Prostate gland (tissue), 2 donors: ENCODE measurements around the gene ZSCAN9.

Source experiments
- CTCF ChIP-seq, 4 experiments: fragments of 200-600 bp in 2 of 4; fragments of 450-650 bp in 2 of 4; sonication (generic) in 2 of 4; IDR thresholded peaks; 1 replicate in 3 of 4; 2 replicates in 1 of 4; pipeline ENCODE4 v1.5.1; 2016 to 2019; ENCODE audit warnings: antibody characterized with exemption in 4 of 4, mild to moderate bottlenecking in 2 of 4, moderate library complexity in 2 of 4
- POLR2A ChIP-seq: fragments of 450-650 bp; IDR thresholded peaks from one replicate; pipeline ENCODE4 v1.6.1; 2016; ENCODE audit warnings: antibody characterized with exemption, mild to moderate bottlenecking

- TF ChIP-seq CTCF (IDR thresholded peaks at IDR 0.05) (no peak), POLR2A (no peak)
Observed at GRCh38 chr6:28281288-28282064, 56.4 kb downstream of the ZSCAN9 start, which contains the start of gene PGBD1.
